Ovary (tissue), 9 donors: ENCODE data around the gene MYEF2. TPM values are rescaled to one million over a fixed set of nuclear protein-coding genes. Genes with fewer than 3 reads are reported as not detected.

Experiments used
- DNase-seq, 5 donors: peaks; one replicate each; pipeline ENCODE4 v3.0.0-alpha.2; 2019 to 2020
- H3K27ac ChIP-seq, 2 donors: fragments of 200-600 bp; one replicate each; pipeline versions ENCODE4 v1.5.1 to v1.8.0; 2019 to 2022
- H3K27me3 ChIP-seq: fragments of 200-600 bp; one replicate; pipeline ENCODE4 v1.8.0; 2022
- H3K36me3 ChIP-seq: fragments of 200-600 bp; sonication (generic); one replicate; pipeline ENCODE4 v1.5.1; 2019
- H3K4me1 ChIP-seq: one replicate; pipeline ENCODE4 v1.8.1; 2013; ENCODE audit warnings: mild to moderate bottlenecking, moderate library complexity; ENCODE audit not compliant: insufficient read depth
- H3K4me3 ChIP-seq: fragments of 200-600 bp; sonication (generic); one replicate; pipeline ENCODE4 v1.5.1; 2017
- H3K9me3 ChIP-seq, 2 donors: fragments of 200-600 bp in 1 of 2; sonication (generic) in 1 of 2; one replicate each; pipeline versions ENCODE4 v1.5.1 to v1.8.1; 2013 to 2019; ENCODE audit warnings: mild to moderate bottlenecking in 1 of 2, moderate library complexity in 1 of 2
- EP300 ChIP-seq: sonication (generic); formaldehyde crosslinking; IDR thresholded peaks from one replicate; pipeline ENCODE4 v1.6.1; 2017; ENCODE audit warnings: antibody characterized with exemption
- POLR2A ChIP-seq: fragments of 450-650 bp; IDR thresholded peaks from one replicate; pipeline ENCODE4 v1.6.1; 2017; ENCODE audit warnings: antibody characterized with exemption, mild to moderate bottlenecking, moderate library complexity
- WGBS, 3 donors: extraction: QIAGEN DNeasy Blood & Tissue Kit in 1 of 3; methylation state at CpG; one replicate each; pipeline versions ENCODE4 v1.1.5 to v1.1.7; 2013 to 2017; 5-methylcytosine and 5-hydroxymethylcytosine counted together
- intact Hi-C, 4 donors: fragments of 100-400 bp; cut with DNase I; formaldehyde crosslinking; loops; one replicate each; pipeline versions ENCODE4 v1.11.0 to v1.15.1; 2022 to 2023
- polyA plus RNA-seq, 2 donors: library from polyadenylated mRNA; stranded (reverse); fragments of 200-250 nt in 1 of 2; fragments of 350-450 nt in 1 of 2; fragmentation: Illumina TruSeq in 1 of 2; extraction: RNeasy Lipid Tissue Mini Kit (QIAGEN cat#74804) in 1 of 2; gene quantifications; one replicate each; pipeline ENCODE4 v1.2.3, GENCODE V29; 2013 to 2014
- total RNA-seq, 7 donors: library from RNA; depleted of rRNA in 2 of 7; stranded (reverse); fragments of >200 nt in 2 of 7; fragmentation: NEBNext Ultra II Directional in 3 of 7; extraction: Animal tissue kit (Norgen Biotek cat#: 25700) in 3 of 7; gene quantifications; one replicate each; pipeline versions ENCODE4 v1.1.0 to v1.2.4, GENCODE V29; 2016 to 2023
- TF ChIP-seq, protein P1 (sequence below), 3 donors: fragments of 450-650 bp in 2 of 3; fragments of 200-600 bp in 1 of 3; IDR thresholded peaks; one replicate each; pipeline versions ENCODE4 v1.5.1 to v1.8.0; 2016 to 2022; ENCODE audit warnings: antibody characterized with exemption in 3 of 3, mild to moderate bottlenecking in 1 of 3
- donor health status: DM: no; HTN: no; CAD: no; lungs with moderate emphysema.
- donor health status: DM: no; HTN: no; CAD: no.
- donor health status: Bipolar disorder and iron deficiency.
- donor health status: DM: yes; HTN: yes; CAD: no.
- donor health status: DM: no; HTN: no; CAD: no.
- donor health status: DM: yes; HTN: yes; CAD: no.

MYEF2 gene
- total and polyA plus RNA-seq, 9 donors: 1.4 to 38.9 (median 5.3) TPM

DNA sequence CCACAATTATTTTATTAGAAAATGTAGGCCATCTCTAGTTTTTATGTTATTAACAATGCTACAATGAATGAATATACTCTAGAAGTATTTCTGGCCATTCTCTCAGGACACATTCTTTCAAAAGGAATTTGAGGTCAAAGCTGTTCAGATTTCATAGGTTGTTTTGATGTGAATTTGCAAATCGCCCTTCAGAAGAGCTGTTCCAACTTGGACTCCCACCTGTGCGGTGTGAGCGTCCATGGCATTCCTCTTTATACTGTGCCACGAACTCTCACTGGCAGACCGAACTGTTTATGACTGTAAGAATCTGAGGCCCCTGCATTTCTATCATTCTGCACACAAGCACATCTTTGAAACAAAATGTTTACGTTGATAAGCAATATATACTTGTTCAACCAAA lies 75.9 kb downstream of the MYEF2 start:
- no peaks in the 10 kb centered on the region for H3K4me1 ChIP-seq
- H3K9me3 ChIP-seq: no peaks in the 10 kb centered on the region
- TF ChIP-seq, protein P1, sequence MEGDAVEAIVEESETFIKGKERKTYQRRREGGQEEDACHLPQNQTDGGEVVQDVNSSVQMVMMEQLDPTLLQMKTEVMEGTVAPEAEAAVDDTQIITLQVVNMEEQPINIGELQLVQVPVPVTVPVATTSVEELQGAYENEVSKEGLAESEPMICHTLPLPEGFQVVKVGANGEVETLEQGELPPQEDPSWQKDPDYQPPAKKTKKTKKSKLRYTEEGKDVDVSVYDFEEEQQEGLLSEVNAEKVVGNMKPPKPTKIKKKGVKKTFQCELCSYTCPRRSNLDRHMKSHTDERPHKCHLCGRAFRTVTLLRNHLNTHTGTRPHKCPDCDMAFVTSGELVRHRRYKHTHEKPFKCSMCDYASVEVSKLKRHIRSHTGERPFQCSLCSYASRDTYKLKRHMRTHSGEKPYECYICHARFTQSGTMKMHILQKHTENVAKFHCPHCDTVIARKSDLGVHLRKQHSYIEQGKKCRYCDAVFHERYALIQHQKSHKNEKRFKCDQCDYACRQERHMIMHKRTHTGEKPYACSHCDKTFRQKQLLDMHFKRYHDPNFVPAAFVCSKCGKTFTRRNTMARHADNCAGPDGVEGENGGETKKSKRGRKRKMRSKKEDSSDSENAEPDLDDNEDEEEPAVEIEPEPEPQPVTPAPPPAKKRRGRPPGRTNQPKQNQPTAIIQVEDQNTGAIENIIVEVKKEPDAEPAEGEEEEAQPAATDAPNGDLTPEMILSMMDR (IDR thresholded peaks at IDR 0.05): no peak
- TF ChIP-seq POLR2A: no peak
- no peak for TF ChIP-seq EP300
- no peak overlapping the region for H3K4me3 ChIP-seq
- no peaks in the 10 kb centered on the region for H3K27me3 ChIP-seq
- no peaks in the 10 kb centered on the region for H3K36me3 ChIP-seq
- 13 to 31% (median 17%) methylated on average over 6 of the region's 6 CpGs for WGBS, 3 donors
- H3K27ac ChIP-seq: no peak overlapping the region
- intact Hi-C loops: no loop called here
- no peak for DNase-seq

DNA sequence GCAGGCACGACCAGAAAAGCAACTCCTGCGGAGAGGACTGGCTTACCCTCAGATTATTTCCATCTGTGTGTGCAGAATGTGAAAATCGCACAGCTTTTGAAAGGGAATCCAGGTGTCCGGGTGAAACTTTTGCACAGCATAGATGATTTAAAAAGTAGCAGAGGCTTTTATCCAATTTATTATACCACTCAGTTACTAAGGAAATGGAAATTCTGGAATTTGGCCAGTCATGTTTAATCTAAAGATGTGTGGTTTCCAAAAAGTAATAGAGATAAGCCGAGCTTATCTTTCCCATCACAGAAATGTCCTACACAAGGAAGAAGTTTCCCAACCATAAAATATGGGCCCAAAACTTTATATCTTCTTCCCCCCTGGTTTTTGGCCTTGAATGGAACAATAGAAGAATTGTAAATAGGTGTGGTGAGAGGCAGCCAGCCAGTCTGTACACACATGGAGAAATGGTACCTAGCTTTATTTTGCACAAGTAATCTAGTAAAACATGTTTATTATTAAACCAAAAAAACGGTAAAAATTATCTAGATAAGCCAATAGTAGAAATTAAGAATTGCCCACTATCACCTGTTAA lies 76.6 kb downstream of the MYEF2 start:
- Histone ChIP-seq H3K4me1 (no peaks in the 10 kb centered on the region), H3K27me3 (no peaks in the 10 kb centered on the region), H3K4me3 (no peak overlapping the region), H3K36me3 (no peaks in the 10 kb centered on the region), H3K9me3 (no peaks in the 10 kb centered on the region), H3K27ac (no peak overlapping the region)
- TF ChIP-seq EP300 (no peak), POLR2A (no peak)
- TF ChIP-seq, protein P1 (IDR thresholded peaks at IDR 0.05): no peak
- no peak for DNase-seq
- WGBS, 3 donors: 78 to 85% (median 78%) methylated on average over 6 of the region's 6 CpGs
- intact Hi-C loops: no loop called here

DNA sequence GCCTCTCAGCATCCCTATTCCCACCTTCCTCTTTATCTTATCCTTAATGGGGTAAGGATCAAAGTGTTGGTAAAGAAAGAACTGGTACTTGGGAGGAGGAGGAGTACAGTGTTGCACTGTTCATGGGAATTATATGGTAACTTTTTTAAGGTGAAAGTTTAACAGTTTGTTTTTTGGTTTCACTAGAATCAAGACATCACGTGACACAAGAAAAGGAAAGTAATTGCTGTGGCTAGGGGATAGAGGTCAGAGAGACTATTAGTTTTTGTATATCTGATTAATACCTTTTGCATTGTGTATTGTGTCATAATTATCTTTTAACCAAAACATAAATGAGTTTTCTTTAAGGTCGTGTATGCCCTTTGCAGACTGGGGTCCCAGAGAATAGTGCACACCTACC lies 80.8 kb downstream of the MYEF2 start:
- Histone ChIP-seq H3K36me3 (no peaks in the 10 kb centered on the region), H3K4me1 (no peaks in the 10 kb centered on the region), H3K4me3 (no peak overlapping the region), H3K27ac (no peak overlapping the region), H3K9me3 (no peaks in the 10 kb centered on the region), H3K27me3 (no peaks in the 10 kb centered on the region)
- 55 to 80% (median 60%) methylated on average over 2 of the region's 2 CpGs for WGBS, 3 donors
- intact Hi-C loops: no loop called here
- no peak for DNase-seq
- TF ChIP-seq POLR2A (no peak), EP300 (no peak)
- TF ChIP-seq, protein P1 (IDR thresholded peaks at IDR 0.05): no peak

DNA sequence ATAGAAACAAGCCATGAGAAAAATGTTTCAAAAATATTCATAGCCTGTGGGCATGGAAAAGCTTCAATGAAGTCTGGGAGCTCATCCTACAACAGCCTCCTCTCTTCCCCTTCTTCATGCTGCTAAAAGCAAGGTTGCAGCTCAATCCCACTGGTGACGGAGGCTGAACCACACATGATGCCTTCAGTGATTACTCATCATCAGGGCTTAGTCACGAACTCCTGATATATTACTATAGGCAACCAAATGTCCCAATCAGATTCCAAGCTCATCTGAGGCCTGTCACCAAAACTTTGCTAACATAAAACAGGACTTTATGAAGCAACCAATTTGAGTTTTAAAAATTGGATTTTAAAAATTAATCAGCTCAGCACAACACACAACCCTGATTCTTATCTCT lies 81.3 kb downstream of the MYEF2 start:
- Histone ChIP-seq H3K27me3 (no peaks in the 10 kb centered on the region), H3K4me1 (no peaks in the 10 kb centered on the region), H3K36me3 (no peaks in the 10 kb centered on the region), H3K9me3 (no peaks in the 10 kb centered on the region), H3K4me3 (no peak overlapping the region), H3K27ac (no peak overlapping the region)
- WGBS, 3 donors: 75 to 83% (median 81%) methylated on average over 2 of the region's 2 CpGs
- no peak for DNase-seq
- intact Hi-C loops: no loop called here
- no peak for TF ChIP-seq EP300
- TF ChIP-seq, protein P1 (IDR thresholded peaks at IDR 0.05): no peak
- no peak for TF ChIP-seq POLR2A
